K562 (cell line): ENCODE measurements around the gene HRH3. TPM values are rescaled to one million over a fixed set of nuclear protein-coding genes. Genes with fewer than 3 reads are reported as not detected.

Experiments used
- ATAC-seq: fragments of 200-7000 bp; cut with Tn5 transposase; 3 replicates; pipeline ENCODE4 v1.9.1; 2020; ENCODE audit warnings: moderate library complexity
- BruUV-seq: library from RNA; stranded (reverse); fragments of 400-500 nt; replicated peaks from 2 replicates; lab custom pipeline; 2021; lab: Mats Ljungman, UMichigan
- CTCF ChIA-PET: fragments of 300-600 bp; formaldehyde crosslinking; extraction: SDS; loops from one replicate; lab custom pipeline; 2021; ENCODE audit warnings: low intra/inter-chr PET ratio; lab: Yijun Ruan, JAX
- POLR2A ChIA-PET: fragments of 300-600, 350-650 bp; sonication (Branson Sonifier 250); formaldehyde crosslinking; extraction: SDS; loops from one replicate; lab custom pipeline; 2021; ENCODE audit warnings: antibody characterized with exemption, inconsistent platforms; lab: Yijun Ruan, JAX
- DNase-seq, 4 experiments: peaks; one replicate each; pipeline versions ENCODE4 v3.0.0 to v3.0.0-alpha.2; 2011 to 2018; ENCODE audit warnings: low spot score in 3 of 4, mixed read lengths in 3 of 4; ENCODE audit errors: extremely low read depth in 1 of 4
- FAIRE-seq: peaks from 2 replicates; lab custom pipeline; 2011; peaks lifted over from hg19 to GRCh38; lab: Jason Lieb, UNC
- H2AFZ ChIP-seq: 2 replicates; pipeline ENCODE4 v1.6.0; 2011; ENCODE audit warnings: low read depth, low read length, control low read depth, inconsistent platforms
- H3K27ac ChIP-seq: fragments of 200-600 bp; 3 replicates; pipeline ENCODE4 v1.8.0; 2011; ENCODE audit warnings: low read depth, mild to moderate bottlenecking, control low read depth, inconsistent platforms, low read length, moderate library complexity, mixed read lengths; ENCODE audit errors: extremely low read depth
- H3K27me3 ChIP-seq, 2 experiments: fragments of 300-600 bp in 1 of 2; 2 replicates in 1 of 2; 3 replicates in 1 of 2; pipeline versions ENCODE4 v1.6.0 to v1.8.0; 2011; ENCODE audit warnings: inconsistent platforms in 2 of 2, low read length in 2 of 2, mild to moderate bottlenecking in 1 of 2, mixed read lengths in 1 of 2, moderate library complexity in 1 of 2; ENCODE audit not compliant: control insufficient read depth in 2 of 2, insufficient read depth in 2 of 2
- H3K36me3 ChIP-seq: fragments of 300-600 bp; 3 replicates; pipeline ENCODE4 v1.8.0; 2011; ENCODE audit warnings: mild to moderate bottlenecking, low read length, inconsistent platforms; ENCODE audit not compliant: control insufficient read depth, insufficient read depth
- H3K4me1 ChIP-seq, 2 experiments: fragments of 200-600 bp in 1 of 2; replicated peaks in 1 of 2; 2 replicates in 1 of 2; 3 replicates in 1 of 2; pipeline versions ENCODE4 v1.5.1 to v1.8.0; 2011; ENCODE audit warnings: inconsistent platforms in 2 of 2, low read length in 2 of 2, mild to moderate bottlenecking in 1 of 2, mixed read lengths in 1 of 2, moderate library complexity in 1 of 2; ENCODE audit not compliant: control insufficient read depth in 2 of 2, insufficient read depth in 2 of 2
- H3K4me2 ChIP-seq: 2 replicates; pipeline ENCODE4 v1.6.1; 2011; ENCODE audit warnings: low read length, control low read depth, inconsistent platforms, mixed read lengths; ENCODE audit not compliant: insufficient read depth
- H3K4me3 ChIP-seq: fragments of 200-600 bp; sonication (generic), shearing (Covaris generic); 2 replicates; pipeline ENCODE4 v1.5.1; 2016; ENCODE audit warnings: control low read depth, inconsistent platforms
- H3K79me2 ChIP-seq: fragments of 200-600 bp; 3 replicates; pipeline ENCODE4 v1.8.0; 2011; ENCODE audit warnings: low read length, inconsistent platforms; ENCODE audit not compliant: control insufficient read depth, insufficient read depth
- H3K9ac ChIP-seq, 2 experiments: 2 replicates each; pipeline versions ENCODE4 v1.6.0 to v1.6.1; 2011; ENCODE audit warnings: low read depth in 2 of 2, low read length in 2 of 2, control low read depth in 1 of 2, inconsistent platforms in 1 of 2, mild to moderate bottlenecking in 1 of 2, mixed read lengths in 1 of 2; ENCODE audit not compliant: insufficient read depth in 1 of 2
- H3K9me1 ChIP-seq: one replicate; pipeline ENCODE4 v1.6.0; 2011; ENCODE audit warnings: inconsistent platforms, mild to moderate bottlenecking, low read length, moderate library complexity; ENCODE audit not compliant: control insufficient read depth, insufficient read depth
- H3K9me3 ChIP-seq: replicated peaks from 2 replicates; pipeline ENCODE4 v1.5.1; 2011; ENCODE audit warnings: low read depth, low read length, inconsistent platforms; ENCODE audit not compliant: control insufficient read depth, insufficient read depth
- H4K20me1 ChIP-seq: replicated peaks from 2 replicates; pipeline ENCODE4 v1.6.1; 2011; ENCODE audit warnings: low read length, inconsistent platforms, mixed read lengths; ENCODE audit not compliant: control insufficient read depth, insufficient read depth
- SMAD3 ChIP-seq: fragments of 450-650 bp; formaldehyde crosslinking; conservative IDR thresholded peaks from 2 replicates; pipeline ENCODE4 v1.4.0; 2020; ENCODE audit warnings: mild to moderate bottlenecking
- SMC3 ChIP-seq: conservative IDR thresholded peaks from 2 replicates; pipeline ENCODE4 v1.6.1; 2011; ENCODE audit warnings: low read depth, low read length, improper control_type of control experiment; ENCODE audit not compliant: insufficient read depth
- ZNF41 ChIP-seq: fragments of 250-450 bp; sonication (Bioruptor Pico); conservative IDR thresholded peaks from 2 replicates; pipeline ENCODE4 v1.4.0; 2020; ENCODE audit warnings: mild to moderate bottlenecking
- WGBS: fragments of 100-300 bp; shearing (Covaris generic); methylation state at CpG from one replicate; pipeline ENCODE4 v1.1.6; 2016; ENCODE audit warnings: low coverage, mixed read lengths; ENCODE audit not compliant: insufficient coverage; ENCODE audit errors: missing lambda C conversion rate; 5-methylcytosine and 5-hydroxymethylcytosine counted together
- in situ Hi-C: fragments of 300-500 bp; cut with MboI; formaldehyde crosslinking; loops from 4 replicates; pipeline ENCODE4 v1.15.0; 2018; ENCODE audit warnings: inconsistent platforms, mixed read lengths
- intact Hi-C: fragments of 100-400 bp; cut with micrococcal nuclease; formaldehyde crosslinking; loops from 2 replicates; pipeline ENCODE4 v1.14.2; 2022
- polyA plus RNA-seq, 8 experiments: library from polyadenylated mRNA; depleted of rRNA in 4 of 8; stranded (reverse) in 5 of 8; unstranded in 3 of 8; fragments of >200 nt; fragmentation: Nextera tagmentation in 2 of 8; fragmentation: Illumina TruSeq in 1 of 8; extraction: Ambion mirVana in 2 of 8; extraction: Trizol in 1 of 8; gene quantifications; 2 replicates each; pipeline versions ENCODE4 v1.2.1 to v1.2.3, GENCODE V29; 2011 to 2014; ENCODE audit warnings: inconsistent platforms in 1 of 8, missing spikeins in 1 of 8
- total RNA-seq, 7 experiments: library from RNA; depleted of rRNA in 6 of 7; stranded (reverse); fragments of >200 nt in 6 of 7; fragmentation: Illumina TruSeq in 2 of 7; extraction: Trizol in 2 of 7; gene quantifications; 2 replicates each; pipeline versions ENCODE4 v1.2.1 to v1.2.3, GENCODE V29; 2011 to 2021; ENCODE audit warnings: low replicate concordance in 1 of 7
- TF ChIP-seq, protein P1 (sequence below): fragments of 450-650 bp; conservative IDR thresholded peaks from 2 replicates; pipeline ENCODE4 v1.6.1; 2016; ENCODE audit warnings: missing genetic modification characterization, low read depth, mild to moderate bottlenecking, control low read depth, missing compliant biosample characterization

Gene HRH3
- total and polyA plus RNA-seq, 9 of the 15 experiments (the other 6 are each of a cell fraction or from before 2014, with no cell fraction given): not detected

DNA sequence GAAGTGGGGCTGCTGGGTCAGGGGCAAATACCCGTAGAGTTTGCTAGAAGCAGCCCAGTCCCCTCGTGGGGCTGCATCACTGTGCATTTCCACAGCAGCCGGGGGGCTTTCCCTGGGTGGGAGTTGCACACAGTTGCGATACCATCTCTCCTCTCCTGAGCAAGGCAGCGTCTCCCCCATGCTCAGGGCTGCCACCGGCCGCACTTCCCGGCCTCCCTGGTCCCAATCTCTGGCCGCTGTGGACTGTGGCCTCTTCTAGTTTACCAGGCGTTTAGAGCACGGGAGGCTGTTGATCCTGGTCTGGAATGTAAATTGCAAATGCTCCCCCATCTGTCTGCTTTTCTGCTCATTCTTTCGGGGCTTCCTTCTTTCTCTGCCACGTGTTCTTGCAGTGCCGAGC, 49.3 kb upstream of the HRH3 start (continued):
- TF ChIP-seq, protein P1, sequence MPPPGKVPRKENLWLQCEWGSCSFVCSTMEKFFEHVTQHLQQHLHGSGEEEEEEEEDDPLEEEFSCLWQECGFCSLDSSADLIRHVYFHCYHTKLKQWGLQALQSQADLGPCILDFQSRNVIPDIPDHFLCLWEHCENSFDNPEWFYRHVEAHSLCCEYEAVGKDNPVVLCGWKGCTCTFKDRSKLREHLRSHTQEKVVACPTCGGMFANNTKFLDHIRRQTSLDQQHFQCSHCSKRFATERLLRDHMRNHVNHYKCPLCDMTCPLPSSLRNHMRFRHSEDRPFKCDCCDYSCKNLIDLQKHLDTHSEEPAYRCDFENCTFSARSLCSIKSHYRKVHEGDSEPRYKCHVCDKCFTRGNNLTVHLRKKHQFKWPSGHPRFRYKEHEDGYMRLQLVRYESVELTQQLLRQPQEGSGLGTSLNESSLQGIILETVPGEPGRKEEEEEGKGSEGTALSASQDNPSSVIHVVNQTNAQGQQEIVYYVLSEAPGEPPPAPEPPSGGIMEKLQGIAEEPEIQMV (tag): no peak
- no peak for TF ChIP-seq SMC3

DNA sequence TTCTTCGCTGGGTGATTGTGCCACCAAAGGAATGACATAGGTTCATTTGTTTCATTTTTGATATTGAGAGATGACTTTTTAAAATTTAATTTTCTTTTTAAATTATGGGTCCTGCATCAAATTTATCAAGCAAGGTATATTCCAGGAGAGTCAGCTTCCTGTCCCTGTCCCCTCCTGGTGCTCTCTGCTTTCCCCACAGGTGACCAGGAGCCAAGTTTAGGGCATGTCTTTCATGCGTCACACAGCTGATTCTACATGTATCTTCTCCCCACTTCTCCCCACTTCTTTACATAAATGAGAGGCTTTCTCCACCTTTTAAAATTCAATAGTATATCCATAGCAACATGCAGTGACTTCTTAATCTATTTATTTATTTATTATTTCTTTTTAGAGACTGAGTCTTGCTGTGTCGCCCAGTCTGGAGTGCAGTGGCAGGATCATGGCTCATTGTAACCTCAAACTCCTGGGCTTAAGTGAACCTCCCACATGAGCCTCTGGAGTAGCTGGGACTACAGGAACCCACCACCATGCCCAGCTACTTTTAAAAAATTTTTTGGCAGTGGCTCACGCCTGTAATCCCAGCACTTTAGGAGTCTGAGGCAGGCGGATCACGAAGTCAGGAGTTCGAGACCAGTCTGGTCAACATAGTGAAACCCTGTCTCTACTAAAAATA, 48.3 kb upstream of the HRH3 start:
- TF ChIP-seq SMAD3 (CRISPR knock-in tag) (no peak), ZNF41 (CRISPR knock-in tag) (no peak)
- TF ChIP-seq, all 486 proteins: peak for 0
- ATAC-seq: no peak
- Histone ChIP-seq H3K27ac (no peak overlapping the region), H2AFZ (no peak overlapping the region), H3K79me2 (no peaks in the 10 kb centered on the region), H3K4me1 (peaks cover 0 to 13% of the 10 kb centered on the region in 2 experiments; a peak in 2 of 5 replicates), H3K4me2 (no peak overlapping the region), H3K9me3 (no peaks in the 10 kb centered on the region), H3K27me3 (no peaks in the 10 kb centered on the region), H3K9ac (no peak overlapping the region), H3K36me3 (peaks cover 23% of the 10 kb centered on the region; the same call in 2 of the 3 replicates), H3K4me3 (no peak overlapping the region), H4K20me1 (peaks cover 6% of the 10 kb centered on the region; the same call in 1 of the 2 replicates), H3K9me1 (no peaks in the 10 kb centered on the region)
- WGBS: 68% methylated on average over 7 of the region's 7 CpGs
- POLR2A ChIA-PET: no interaction called here
- FAIRE-seq: no peak
- CTCF ChIA-PET: interaction anchor here (0.6 kb wide), 1 partner anchor 368 kb away, joined by 3 read pairs; no protein-coding TSS in a partner anchor
- intact Hi-C loops (no loop called here), in situ Hi-C loops (no loop called here)
- no peak for DNase-seq
- BruUV-seq: no TSS peak
